Dendritic cell treated with granulocyte-macrophage colony-stimulating factor and Interleukin-4, amounts not matched to agents 40 ng/mL and 50 ng/mL, for 4 days (primary cell): Measurements from ENCODE around the gene KRTAP25-1.

Source experiments
- H3K27ac Mint-ChIP-seq: one replicate; pipeline ENCODE4 v1.8.0; 2022; ENCODE audit warnings: mild to moderate bottlenecking, mixed read lengths
- H3K27me3 Mint-ChIP-seq: one replicate; pipeline ENCODE4 v1.8.0; 2022; ENCODE audit warnings: mild to moderate bottlenecking, mixed read lengths
- H3K36me3 Mint-ChIP-seq: one replicate; pipeline ENCODE4 v1.8.0; 2022; ENCODE audit warnings: low read depth, mixed read lengths
- H3K4me1 Mint-ChIP-seq: one replicate; pipeline ENCODE4 v1.8.0; 2022; ENCODE audit warnings: low read depth, mixed read lengths
- H3K4me3 Mint-ChIP-seq: one replicate; pipeline ENCODE4 v1.8.0; 2022; ENCODE audit warnings: mild to moderate bottlenecking, moderate library complexity, mixed read lengths
- H3K9me3 Mint-ChIP-seq: one replicate; pipeline ENCODE4 v1.8.0; 2022; ENCODE audit warnings: mixed read lengths
- intact Hi-C: fragments of 100-400 bp; cut with micrococcal nuclease; formaldehyde crosslinking; loops from one replicate; pipeline ENCODE4 v1.15.0; 2022

The KRTAP25-1 gene

GRCh38 chr21:30289215-30289614 lies at the start of gene KRTAP25-1:
Gene KRTAP25-1 (minus strand): TSS chr21:30289514. CDS start chr21:30289490, 24 bp downstream.
- no peaks in the 10 kb centered on the region for H3K9me3 Mint-ChIP-seq
- no peaks in the 10 kb centered on the region for H3K36me3 Mint-ChIP-seq
- H3K27ac Mint-ChIP-seq, result no peak within 1 kb of the TSS
- intact Hi-C loops, result no loop called here
- H3K4me1 Mint-ChIP-seq, result no peaks in the 10 kb centered on the region
- no peaks in the 10 kb centered on the region for H3K27me3 Mint-ChIP-seq
- no peak within 1 kb of the TSS for H3K4me3 Mint-ChIP-seq

- Mint-ChIP-seq H3K4me3 (no peak overlapping the region), H3K27ac (no peak overlapping the region), H3K4me1 (no peaks in the 10 kb centered on the region), H3K36me3 (no peaks in the 10 kb centered on the region), H3K27me3 (no peaks in the 10 kb centered on the region), H3K9me3 (no peaks in the 10 kb centered on the region)
- intact Hi-C loops, result no loop called here
These were observed 49.4 kb upstream of the KRTAP25-1 start for GRCh38 chr21:30338717-30339116.

- H3K9me3 Mint-ChIP-seq, result no peaks in the 10 kb centered on the region
- H3K36me3 Mint-ChIP-seq, result no peaks in the 10 kb centered on the region
- intact Hi-C loops, result no loop called here
- H3K27me3 Mint-ChIP-seq, result no peaks in the 10 kb centered on the region
- no peak overlapping the region for H3K4me3 Mint-ChIP-seq
- no peaks in the 10 kb centered on the region for H3K4me1 Mint-ChIP-seq
- no peak overlapping the region for H3K27ac Mint-ChIP-seq
These were observed 48.5 kb upstream of the KRTAP25-1 start for GRCh38 chr21:30337772-30338171.

- intact Hi-C loops, result no loop called here
- no peaks in the 10 kb centered on the region for H3K4me1 Mint-ChIP-seq
- H3K4me3 Mint-ChIP-seq, result no peak within 1 kb of the TSS
- no peaks in the 10 kb centered on the region for H3K27me3 Mint-ChIP-seq
- H3K27ac Mint-ChIP-seq, result no peak within 1 kb of the TSS
- H3K36me3 Mint-ChIP-seq, result no peaks in the 10 kb centered on the region
- H3K9me3 Mint-ChIP-seq, result no peaks in the 10 kb centered on the region
These were observed 48.0 kb upstream of the KRTAP25-1 start, which contains the start of gene KRTAP27-1 for GRCh38 chr21:30337276-30337744. Gene KRTAP27-1 (minus strand): TSS chr21:30337694. CDS start chr21:30337668, 26 bp downstream.

- no peaks in the 10 kb centered on the region for H3K4me1 Mint-ChIP-seq
- intact Hi-C loops, result no loop called here
- H3K36me3 Mint-ChIP-seq, result no peaks in the 10 kb centered on the region
- no peak overlapping the region for H3K4me3 Mint-ChIP-seq
- no peak overlapping the region for H3K27ac Mint-ChIP-seq
- no peaks in the 10 kb centered on the region for H3K27me3 Mint-ChIP-seq
- H3K9me3 Mint-ChIP-seq, result no peaks in the 10 kb centered on the region
These were observed 47.3 kb upstream of the KRTAP25-1 start for GRCh38 chr21:30336596-30336995.

- H3K4me1 Mint-ChIP-seq, result no peaks in the 10 kb centered on the region
- no peak overlapping the region for H3K27ac Mint-ChIP-seq
- H3K27me3 Mint-ChIP-seq, result no peaks in the 10 kb centered on the region
- intact Hi-C loops, result no loop called here
- H3K36me3 Mint-ChIP-seq, result no peaks in the 10 kb centered on the region
- no peaks in the 10 kb centered on the region for H3K9me3 Mint-ChIP-seq
- H3K4me3 Mint-ChIP-seq, result no peak overlapping the region
These were observed 44.4 kb upstream of the KRTAP25-1 start for GRCh38 chr21:30333736-30334135.

- Mint-ChIP-seq H3K27me3 (no peaks in the 10 kb centered on the region), H3K4me3 (no peak overlapping the region), H3K27ac (no peak overlapping the region), H3K9me3 (no peaks in the 10 kb centered on the region), H3K4me1 (no peaks in the 10 kb centered on the region), H3K36me3 (no peaks in the 10 kb centered on the region)
- intact Hi-C loops, result no loop called here
These were observed 43.4 kb upstream of the KRTAP25-1 start for GRCh38 chr21:30332681-30333080.

- Mint-ChIP-seq H3K27ac (no peak overlapping the region), H3K4me3 (no peak overlapping the region), H3K27me3 (no peaks in the 10 kb centered on the region), H3K9me3 (no peaks in the 10 kb centered on the region), H3K4me1 (no peaks in the 10 kb centered on the region), H3K36me3 (no peaks in the 10 kb centered on the region)
- intact Hi-C loops, result no loop called here
These were observed 40.0 kb upstream of the KRTAP25-1 start for GRCh38 chr21:30329203-30329875.

GRCh38 chr21:30326390-30326789 lies 37.1 kb upstream of the KRTAP25-1 start:
- intact Hi-C loops, result no loop called here
- H3K9me3 Mint-ChIP-seq, result no peaks in the 10 kb centered on the region
- H3K36me3 Mint-ChIP-seq, result no peaks in the 10 kb centered on the region
- no peak overlapping the region for H3K27ac Mint-ChIP-seq
- no peaks in the 10 kb centered on the region for H3K27me3 Mint-ChIP-seq
- no peak overlapping the region for H3K4me3 Mint-ChIP-seq
- no peaks in the 10 kb centered on the region for H3K4me1 Mint-ChIP-seq

- Mint-ChIP-seq H3K4me3 (no peak within 1 kb of the TSS), H3K4me1 (no peaks in the 10 kb centered on the region), H3K27me3 (no peaks in the 10 kb centered on the region), H3K27ac (no peak within 1 kb of the TSS), H3K9me3 (peaks cover 8% of the 10 kb centered on the region), H3K36me3 (no peaks in the 10 kb centered on the region)
- intact Hi-C loops, result no loop called here
These were observed 30.9 kb upstream of the KRTAP25-1 start, which contains the start of gene KRTAP26-1 for GRCh38 chr21:30320215-30320614. Gene KRTAP26-1 (minus strand): TSS chr21:30320315. CDS start chr21:30320035, 280 bp downstream.

GRCh38 chr21:30315701-30316100 lies 26.4 kb upstream of the KRTAP25-1 start:
- no peak overlapping the region for H3K4me3 Mint-ChIP-seq
- H3K4me1 Mint-ChIP-seq, result no peaks in the 10 kb centered on the region
- H3K27me3 Mint-ChIP-seq, result no peaks in the 10 kb centered on the region
- intact Hi-C loops, result no loop called here
- no peaks in the 10 kb centered on the region for H3K36me3 Mint-ChIP-seq
- H3K27ac Mint-ChIP-seq, result no peak overlapping the region
- H3K9me3 Mint-ChIP-seq, result peaks cover 8% of the 10 kb centered on the region

GRCh38 chr21:30306884-30307283 lies 17.6 kb upstream of the KRTAP25-1 start:
- intact Hi-C loops, result no loop called here
- no peaks in the 10 kb centered on the region for H3K36me3 Mint-ChIP-seq
- H3K4me1 Mint-ChIP-seq, result no peaks in the 10 kb centered on the region
- H3K27me3 Mint-ChIP-seq, result no peaks in the 10 kb centered on the region
- H3K9me3 Mint-ChIP-seq, result no peaks in the 10 kb centered on the region
- no peak overlapping the region for H3K4me3 Mint-ChIP-seq
- H3K27ac Mint-ChIP-seq, result no peak overlapping the region

GRCh38 chr21:30305136-30305535 lies 15.8 kb upstream of the KRTAP25-1 start:
- intact Hi-C loops, result no loop called here
- Mint-ChIP-seq H3K27me3 (no peaks in the 10 kb centered on the region), H3K4me3 (no peak overlapping the region), H3K4me1 (no peaks in the 10 kb centered on the region), H3K27ac (no peak overlapping the region), H3K36me3 (no peaks in the 10 kb centered on the region), H3K9me3 (no peaks in the 10 kb centered on the region)

- Mint-ChIP-seq H3K4me3 (no peak within 1 kb of the TSS), H3K4me1 (no peaks in the 10 kb centered on the region), H3K36me3 (no peaks in the 10 kb centered on the region), H3K27me3 (no peaks in the 10 kb centered on the region), H3K9me3 (no peaks in the 10 kb centered on the region), H3K27ac (no peak within 1 kb of the TSS)
- intact Hi-C loops, result no loop called here
These were observed 6.5 kb downstream of the KRTAP25-1 start, which contains the start of gene KRTAP24-1 for GRCh38 chr21:30282850-30283249. Gene KRTAP24-1 (minus strand): TSS chr21:30282950. CDS start chr21:30282932, 18 bp downstream.

- H3K4me3 Mint-ChIP-seq, result no peak overlapping the region
- no peak overlapping the region for H3K27ac Mint-ChIP-seq
- H3K36me3 Mint-ChIP-seq, result no peaks in the 10 kb centered on the region
- H3K4me1 Mint-ChIP-seq, result no peaks in the 10 kb centered on the region
- intact Hi-C loops, result no loop called here
- H3K9me3 Mint-ChIP-seq, result no peaks in the 10 kb centered on the region
- no peaks in the 10 kb centered on the region for H3K27me3 Mint-ChIP-seq
These were observed 17.7 kb downstream of the KRTAP25-1 start for GRCh38 chr21:30271611-30272010.
